Epithelial cell of prostate (primary cell): Measurements from ENCODE around the gene LGALSL.

ENCODE experiments used
- DNase-seq: peaks from one replicate; pipeline ENCODE4 v3.0.0-alpha.2; 2011; ENCODE audit warnings: low read depth, low spot score
- H3K27ac ChIP-seq: fragments of 450-650 bp; 2 replicates; pipeline ENCODE4 v1.5.1; 2017; ENCODE audit warnings: mild to moderate bottlenecking

The LGALSL gene

DNA sequence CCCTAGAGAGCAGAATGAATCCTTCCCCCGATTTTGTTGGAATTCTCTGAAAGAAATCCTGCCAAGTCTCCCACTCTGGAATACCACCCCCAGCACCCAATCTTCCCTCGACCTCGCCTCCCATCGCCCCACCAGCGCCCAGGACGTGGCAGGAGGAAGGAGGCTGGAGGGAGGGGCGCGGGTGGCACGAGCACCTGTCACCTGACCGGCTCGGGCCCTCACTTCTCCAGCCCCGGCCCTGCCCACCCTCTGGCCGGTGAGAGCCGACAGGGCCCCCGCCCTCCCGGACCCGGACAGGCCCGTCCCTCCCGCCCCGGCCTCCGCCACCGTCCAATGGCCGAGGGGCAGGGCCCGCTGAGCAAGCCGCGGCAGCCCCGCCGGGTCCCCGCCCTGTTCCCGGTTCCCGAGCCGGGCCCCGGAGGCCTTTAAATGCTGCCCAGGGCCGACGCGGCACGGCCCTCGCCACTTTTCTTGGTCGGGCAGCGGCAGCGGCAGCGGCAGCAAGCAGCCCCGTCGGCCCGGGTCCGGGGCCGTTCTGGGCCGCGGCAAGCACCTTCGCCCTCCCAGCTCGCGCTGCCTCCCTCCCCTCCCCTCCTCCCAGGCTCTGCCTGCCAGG is at the start of gene LGALSL:
Gene LGALSL, plus strand, starts transcription at position 393 of the 616 bp plus-strand sequence. CDS start 384 bp downstream, outside the sequence.
- no peak for DNase-seq
- peak within 1 kb of the TSS; percentile 93 for H3K27ac ChIP-seq

DNA sequence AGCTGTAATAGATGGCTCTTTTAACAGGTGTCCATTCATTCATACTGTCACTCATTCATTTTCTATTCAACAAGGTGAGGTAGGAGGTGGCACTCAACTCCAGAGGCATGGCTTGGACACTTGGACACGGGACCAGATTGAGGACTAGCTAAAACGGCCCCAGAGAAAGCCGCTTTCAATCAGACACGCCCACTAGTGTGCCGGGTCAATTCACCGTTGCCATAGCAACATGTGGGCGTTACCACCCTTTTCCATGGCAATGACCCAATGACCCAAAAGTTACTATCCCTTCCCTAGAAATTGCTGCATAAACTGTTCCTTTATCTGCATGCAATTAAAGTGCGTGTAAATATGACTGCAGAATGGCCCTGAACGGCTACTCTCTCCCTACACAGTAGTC is 49.2 kb upstream of the LGALSL start:
- no peak overlapping the region for H3K27ac ChIP-seq
- no peak for DNase-seq

DNA sequence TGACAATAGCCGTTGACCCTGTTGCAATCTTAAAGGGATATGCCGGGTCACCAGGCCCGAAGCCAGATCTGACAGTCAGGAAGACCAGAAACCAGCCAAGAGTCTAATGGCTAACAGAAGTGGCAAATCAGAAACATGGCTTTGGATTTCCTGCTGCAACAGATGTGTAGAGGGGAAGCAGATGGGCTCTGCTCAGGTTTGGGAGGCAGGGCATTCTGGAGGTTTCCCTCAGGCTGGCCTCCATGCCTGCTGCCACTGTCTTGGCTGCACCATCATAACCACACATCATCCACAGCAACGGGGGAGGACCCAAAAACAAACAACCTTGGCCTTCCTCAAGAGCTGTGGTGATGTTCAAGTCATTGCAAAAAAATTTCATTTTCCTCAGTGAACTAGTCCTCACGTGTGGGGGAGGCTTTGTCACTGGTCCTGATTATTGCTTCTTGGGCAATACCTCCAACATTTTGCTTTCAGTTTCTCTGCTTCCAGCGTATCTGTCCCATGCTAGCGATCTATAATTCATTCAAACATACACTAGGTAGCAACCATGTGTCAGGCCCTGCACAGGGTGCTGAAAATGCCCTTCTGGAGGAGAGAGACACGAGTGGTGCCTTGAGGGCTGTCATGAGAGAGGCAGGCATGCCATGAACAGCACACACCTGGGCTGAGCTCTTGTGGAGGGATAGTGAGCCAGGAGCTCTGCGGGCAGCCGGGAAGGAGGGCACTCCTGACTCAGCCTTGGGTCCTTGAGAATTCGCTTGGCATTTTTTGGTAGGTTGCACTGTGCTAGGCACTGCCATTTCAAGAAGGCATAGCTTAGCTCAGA is 48.2 kb upstream of the LGALSL start:
- no peak overlapping the region for H3K27ac ChIP-seq
- no peak for DNase-seq

DNA sequence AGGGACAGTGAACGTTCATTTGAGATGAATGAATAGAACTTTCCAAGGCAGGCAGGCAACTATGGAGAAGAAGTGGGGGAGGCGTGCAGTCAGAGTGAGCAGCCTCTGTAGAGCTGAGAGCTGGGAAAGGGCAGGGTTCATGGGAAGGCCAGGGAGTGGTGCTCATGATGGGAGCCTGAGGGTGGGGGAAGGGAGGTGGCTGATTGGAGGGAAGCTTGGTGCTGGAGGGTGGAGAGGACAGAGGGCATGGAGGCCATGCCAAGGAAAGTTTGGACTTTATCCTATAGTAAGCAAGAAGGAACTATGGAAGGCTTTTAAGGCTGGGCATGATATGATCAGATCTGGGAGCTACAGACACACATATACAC is 47.6 kb upstream of the LGALSL start:
- DNase-seq = no peak
- H3K27ac ChIP-seq = no peak overlapping the region

DNA sequence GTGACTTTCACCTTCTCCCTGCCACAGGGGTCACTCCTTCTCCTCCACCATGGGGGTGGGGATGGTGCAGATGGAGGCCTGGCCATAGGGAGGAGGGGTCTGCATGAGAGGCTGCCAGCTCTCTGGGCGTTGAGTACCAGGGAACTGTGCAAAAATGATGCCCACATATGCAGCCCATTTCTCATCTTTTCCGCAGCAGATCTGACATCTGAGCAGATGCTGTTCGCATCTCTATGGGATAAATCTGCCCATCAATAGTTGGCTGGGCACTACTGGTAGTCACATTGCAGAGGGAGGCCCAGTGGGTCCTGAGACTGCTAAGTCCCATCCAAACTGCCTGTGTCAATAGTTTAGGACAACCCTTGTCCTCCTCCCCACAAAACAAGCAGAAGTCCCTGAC is 45.9 kb upstream of the LGALSL start:
- no peak overlapping the region for H3K27ac ChIP-seq
- DNase-seq = no peak

DNA sequence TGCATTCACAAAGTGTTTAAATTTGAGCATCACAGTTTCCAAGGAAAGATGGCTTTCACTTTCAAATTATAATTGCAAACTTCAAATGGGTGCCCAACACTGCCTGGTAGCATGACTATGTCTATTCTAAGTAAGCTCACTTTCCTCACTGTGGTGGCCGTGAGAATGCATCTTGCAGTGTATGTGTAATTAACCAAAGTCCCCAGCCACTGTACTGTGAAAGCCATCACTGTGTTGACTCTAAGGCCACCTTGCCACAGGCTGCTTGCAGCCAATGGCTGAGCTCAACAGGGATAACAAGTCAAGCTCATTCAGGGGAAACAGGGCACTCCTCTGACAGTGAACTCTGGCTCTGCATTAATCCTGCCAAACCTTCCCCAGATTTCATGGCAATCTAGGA is 43.3 kb upstream of the LGALSL start:
- DNase-seq = no peak

DNA sequence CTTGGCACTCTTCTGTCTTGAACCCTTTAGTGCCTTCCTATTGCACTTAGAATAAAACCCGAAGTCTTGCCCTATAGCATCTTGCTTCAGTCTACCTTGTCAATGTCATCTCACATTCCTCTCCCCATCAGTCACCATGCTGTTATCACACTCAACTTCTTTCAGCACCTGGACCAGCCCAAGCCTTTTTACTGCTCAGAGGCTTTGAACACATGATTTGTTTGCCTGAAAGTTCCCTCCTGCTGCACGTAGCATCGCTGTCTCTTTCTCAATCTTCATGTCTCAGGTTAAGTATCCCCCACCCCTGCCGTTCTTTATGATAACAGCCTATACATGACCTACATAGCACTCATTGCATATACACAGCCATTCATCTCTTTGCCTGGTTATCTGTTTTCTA is 41.3 kb upstream of the LGALSL start:
- no peak overlapping the region for H3K27ac ChIP-seq
- no peak for DNase-seq

More for the DNA sequence above, 43.3 kb upstream of the LGALSL start:
- H3K27ac ChIP-seq = no peak overlapping the region

DNA sequence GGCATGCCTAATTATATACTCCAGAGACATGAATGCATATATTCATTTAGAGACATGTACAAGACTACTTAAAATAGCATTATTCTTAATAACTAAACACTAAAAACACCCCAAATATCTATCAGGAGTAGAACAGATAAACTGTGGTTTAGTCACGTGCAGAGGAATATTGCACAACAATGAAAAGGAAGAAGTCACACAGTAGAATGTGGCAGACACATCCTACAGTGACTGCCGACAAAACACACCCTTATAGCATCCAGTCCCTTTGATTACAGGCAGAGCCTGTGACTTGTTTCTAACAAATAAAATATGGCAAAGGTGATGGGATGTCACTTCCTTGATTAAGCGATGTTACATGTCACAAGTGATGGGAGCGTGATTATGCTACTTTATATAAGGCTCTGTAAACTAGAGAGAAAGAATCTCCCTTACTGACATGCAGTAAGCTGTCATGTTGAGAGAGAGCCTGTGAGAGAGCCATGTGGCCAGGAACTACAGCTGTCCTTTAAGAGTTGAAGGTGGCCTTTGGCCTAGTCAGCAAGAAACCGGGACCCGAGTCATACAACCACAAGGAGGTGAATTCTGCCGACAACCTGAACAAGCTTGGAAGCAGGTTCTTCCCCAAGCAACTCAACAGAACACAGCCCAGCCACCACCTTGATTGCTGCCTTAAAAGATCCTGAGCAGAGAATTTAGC is 39.1 kb upstream of the LGALSL start:
- DNase-seq = no peak
- no peak overlapping the region for H3K27ac ChIP-seq

DNA sequence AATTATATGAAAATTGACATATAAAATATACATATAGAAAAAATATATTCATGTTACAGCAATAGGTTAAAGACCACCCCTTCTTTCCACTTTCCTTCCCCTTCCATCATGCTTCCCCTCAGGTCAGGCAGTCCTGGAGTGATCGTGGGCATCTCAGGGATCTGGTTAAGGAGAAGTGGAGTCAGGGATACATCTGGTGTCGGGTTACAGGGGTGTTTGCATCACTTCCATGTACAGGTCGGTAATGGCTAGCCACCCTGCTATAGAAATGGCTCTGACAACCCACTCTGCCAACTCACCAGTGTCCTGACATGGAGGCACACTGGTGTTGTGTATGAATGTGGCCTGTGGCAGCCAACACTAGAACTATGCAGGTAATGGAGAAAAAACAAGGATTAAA is 36.3 kb upstream of the LGALSL start:
- H3K27ac ChIP-seq = no peak overlapping the region
- no peak for DNase-seq

DNA sequence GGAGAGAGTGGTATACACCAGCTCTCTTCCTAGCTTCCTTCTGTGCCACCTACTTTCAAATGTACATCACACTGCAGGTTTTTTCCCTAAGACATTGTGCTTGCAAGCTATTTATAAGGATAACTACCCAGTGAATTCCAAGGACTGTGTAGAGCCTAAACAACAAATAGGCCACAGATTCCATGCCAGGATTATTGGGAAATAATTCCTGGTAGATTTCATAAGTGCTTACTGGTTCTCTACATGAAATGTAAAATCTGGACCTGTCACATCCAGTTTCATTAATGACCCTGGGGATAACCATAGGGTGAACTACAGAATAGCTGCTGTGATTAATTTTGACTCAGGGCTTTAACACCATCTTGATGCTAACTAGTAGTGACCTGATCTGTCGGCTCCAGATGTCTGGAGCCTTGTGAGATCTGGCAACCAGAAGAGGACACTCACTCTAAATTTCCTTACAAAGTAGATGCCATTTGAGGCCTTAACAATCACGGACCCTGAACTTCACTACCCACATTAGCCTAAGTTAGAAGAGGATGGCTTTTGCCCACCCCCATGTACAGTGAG is 34.3 kb upstream of the LGALSL start:
- H3K27ac ChIP-seq = no peak overlapping the region
- no peak for DNase-seq

DNA sequence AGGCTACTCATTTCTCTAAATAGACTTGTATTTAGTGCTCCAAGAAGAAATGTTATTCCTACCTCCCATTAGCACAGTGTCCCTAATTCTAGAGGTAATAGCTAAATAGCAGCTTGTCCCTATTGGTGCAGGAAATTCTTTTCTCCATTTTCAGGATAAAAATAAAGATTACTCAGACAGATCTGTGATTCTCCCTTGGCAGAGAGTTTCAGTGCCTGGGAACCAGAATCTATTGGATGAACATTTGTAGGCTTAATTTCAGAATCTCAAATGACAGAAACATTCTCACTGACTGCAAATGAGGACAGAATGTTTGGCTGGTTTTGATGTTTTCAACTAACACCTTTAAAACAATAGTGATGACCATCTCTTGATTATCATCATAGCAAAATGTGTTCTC is 33.3 kb upstream of the LGALSL start:
- DNase-seq = no peak
- no peak overlapping the region for H3K27ac ChIP-seq

DNA sequence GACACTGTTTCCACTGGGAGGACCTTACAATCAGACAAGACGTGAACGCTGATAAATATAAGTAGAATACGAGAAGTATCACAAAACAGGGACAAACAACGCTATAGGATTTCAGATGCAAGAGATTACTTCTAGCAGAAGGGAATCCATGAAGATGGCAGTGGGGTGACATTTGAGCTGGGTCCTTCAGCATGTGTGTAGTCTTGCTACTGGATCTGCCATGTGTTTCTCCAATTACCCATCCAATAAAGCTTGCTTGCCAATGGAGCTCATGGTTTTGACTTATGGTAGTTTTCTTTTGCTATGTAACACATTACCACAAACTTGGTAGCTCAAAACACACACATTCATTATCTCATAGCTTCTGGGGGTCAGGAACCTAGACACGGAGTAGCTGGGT is 32.8 kb upstream of the LGALSL start:
- no peak for DNase-seq
- H3K27ac ChIP-seq = no peak overlapping the region

DNA sequence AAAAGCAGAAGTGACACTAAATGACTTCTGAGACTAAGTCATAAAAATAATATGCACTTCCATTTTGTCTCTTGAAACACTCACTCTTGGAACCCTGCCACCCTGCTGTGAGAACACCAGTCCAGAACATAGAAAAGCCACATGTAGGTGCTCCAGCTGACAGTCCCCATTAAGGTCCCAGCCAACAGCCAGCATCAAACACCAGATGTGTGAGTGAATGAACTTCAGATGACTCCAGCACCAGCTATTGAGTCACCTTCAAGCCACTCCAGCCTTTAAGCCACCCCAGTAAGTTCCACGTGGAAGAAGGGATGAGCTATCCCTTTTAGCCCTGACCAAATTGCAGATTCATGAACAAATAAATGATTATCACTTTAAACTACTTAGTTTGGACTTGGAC is 31.5 kb upstream of the LGALSL start:
- no peak overlapping the region for H3K27ac ChIP-seq
- DNase-seq = no peak

DNA sequence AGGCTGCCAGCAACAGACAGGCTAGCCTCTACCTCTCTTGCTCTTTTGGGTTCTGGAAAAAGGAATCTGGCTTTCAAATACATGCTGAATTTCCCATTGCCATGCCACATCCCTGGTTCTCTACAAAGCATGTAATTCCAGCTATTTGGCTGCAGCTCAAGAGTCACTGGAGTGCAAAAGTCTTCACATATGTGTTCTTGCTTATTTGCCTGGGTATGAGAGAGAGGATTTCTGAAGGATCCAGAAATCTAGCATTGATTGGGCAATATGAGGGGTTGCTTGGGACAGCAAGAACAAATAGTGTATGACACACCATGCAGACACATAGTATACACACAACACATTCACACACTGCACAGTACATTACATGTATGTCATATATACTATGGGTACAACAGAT is 30.7 kb upstream of the LGALSL start:
- no peak overlapping the region for H3K27ac ChIP-seq
- DNase-seq = no peak

DNA sequence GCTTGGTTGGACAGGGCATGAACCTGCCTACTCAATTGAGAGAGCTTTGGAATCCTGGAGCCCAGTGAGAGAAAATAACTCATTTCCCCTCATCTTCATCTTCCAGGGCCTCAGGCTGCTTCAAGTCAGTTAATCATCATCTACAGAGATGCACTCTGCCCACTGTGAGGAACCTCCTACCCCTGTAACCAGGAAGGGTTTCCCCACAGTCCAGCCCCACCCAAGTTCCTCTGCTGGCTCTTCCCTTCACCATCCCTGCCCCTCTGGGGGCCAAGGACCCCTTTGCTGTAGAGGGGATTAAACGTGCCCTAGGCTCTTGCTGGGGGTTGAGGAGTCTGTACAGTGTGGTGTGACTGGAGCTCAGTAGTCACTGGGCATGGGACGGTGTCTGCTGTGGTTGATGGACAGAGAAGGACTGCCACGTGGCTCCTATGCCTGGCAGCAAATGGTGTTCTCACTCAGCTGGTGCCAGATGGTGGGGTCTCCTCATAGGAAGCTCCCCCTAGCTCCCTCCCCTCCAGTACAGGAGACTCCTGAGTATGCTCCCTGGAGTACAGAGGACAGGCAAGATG is 29.5 kb upstream of the LGALSL start:
- no peak overlapping the region for H3K27ac ChIP-seq
- no peak for DNase-seq

DNA sequence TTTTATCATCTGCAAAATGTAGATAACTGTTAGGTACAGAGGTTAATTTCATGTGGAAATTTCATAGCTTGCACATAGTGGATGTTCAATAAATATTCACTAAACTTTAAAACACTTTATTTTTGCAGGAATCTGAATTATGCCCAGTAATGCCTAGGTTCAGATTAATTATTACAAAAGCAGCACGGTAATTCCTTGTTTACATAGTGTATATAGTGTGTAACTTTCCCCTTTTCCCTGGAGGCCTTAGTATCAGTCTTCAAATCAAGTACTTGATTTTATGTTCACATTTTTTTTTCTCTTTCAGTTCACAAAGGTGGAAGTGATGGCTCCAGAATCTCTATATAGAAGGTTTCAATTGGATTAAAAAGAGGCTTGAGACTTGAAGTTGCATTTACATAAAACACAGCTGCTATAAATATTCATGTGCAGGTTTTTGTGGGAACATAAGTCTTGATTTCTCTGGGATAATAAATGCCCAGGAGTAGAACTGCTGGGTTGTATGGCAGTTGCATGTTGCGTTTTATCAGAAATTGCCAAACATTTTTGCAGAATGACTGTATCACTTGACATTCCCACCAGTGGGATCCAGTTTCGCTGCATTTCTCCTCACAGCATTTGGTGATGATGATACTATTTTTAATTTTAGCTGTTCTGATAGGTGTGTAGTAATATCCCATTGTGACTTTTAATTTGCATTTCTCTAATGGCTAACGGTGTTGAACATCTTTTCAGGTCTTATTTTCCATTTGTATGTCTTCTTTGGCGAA is 27.6 kb upstream of the LGALSL start:
- DNase-seq = no peak
- H3K27ac ChIP-seq = no peak overlapping the region

DNA sequence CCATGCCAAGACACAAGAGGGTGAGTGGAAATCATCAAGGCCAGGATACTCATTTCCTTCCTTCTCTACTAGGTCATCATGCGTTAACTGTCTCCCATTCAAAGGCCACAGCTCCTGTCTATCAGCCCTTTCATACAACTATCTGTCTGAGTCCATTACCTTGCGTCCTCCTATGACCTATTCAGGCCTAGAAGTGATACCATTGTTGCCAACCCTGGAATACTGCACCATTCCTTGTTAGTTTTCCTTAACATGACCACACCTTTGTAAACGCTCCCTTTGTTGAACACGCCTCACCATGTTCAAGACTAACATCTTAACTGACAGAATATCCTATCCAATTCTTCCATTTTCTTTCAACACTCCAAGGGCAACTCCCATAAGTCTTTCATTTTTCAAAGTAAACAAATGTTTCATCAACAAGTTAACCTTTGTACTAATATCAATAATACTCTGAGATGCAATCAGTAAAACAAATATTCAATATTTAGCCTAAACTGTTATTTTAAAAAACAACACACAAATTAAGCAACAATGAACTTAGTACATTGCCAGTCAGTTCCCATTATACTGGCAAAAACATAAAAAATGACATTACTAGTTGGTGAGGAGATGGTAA is 19.8 kb upstream of the LGALSL start:
- DNase-seq = no peak

DNA sequence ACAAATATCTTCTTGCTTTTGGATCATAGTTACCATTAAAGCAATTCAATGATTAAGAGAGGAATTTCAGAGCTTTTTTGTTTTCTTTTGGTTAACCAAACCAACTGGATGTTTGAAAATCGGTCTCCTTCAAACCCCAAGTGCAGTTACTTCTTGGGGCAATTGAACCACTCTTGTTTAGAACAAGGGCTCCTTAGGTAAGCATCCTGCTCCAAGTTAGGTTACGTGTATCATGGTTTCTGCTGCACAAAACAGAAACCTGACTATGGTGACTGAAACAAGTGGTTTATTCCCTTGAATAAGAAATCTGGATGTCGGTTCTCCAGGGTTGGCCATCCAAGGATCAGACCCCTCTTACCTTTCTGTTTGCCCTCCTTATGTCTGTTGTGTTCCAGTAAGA is 16.1 kb upstream of the LGALSL start:
- no peak for DNase-seq
- no peak overlapping the region for H3K27ac ChIP-seq

More for the DNA sequence above, 19.8 kb upstream of the LGALSL start:
- H3K27ac ChIP-seq = no peak overlapping the region

DNA sequence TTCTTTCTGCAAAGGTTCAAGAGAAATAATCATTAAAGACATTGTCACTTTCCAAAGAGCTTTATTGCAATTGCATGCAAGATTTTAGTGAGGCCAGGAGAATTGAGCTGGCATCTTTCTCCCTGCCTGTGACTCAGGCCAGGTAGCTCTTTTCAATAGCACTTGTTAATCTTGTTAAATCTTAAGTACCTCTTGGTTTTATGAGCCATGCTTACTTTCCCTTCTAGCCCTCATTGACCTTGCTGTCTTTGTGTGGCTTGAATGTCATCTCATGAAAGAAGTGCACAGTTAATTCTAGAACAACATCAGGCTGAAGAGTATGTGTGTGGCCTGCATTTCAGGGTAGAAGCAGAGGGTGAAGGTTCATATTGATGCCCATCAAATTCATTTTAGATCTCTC is 14.8 kb upstream of the LGALSL start:
- no peak overlapping the region for H3K27ac ChIP-seq
- no peak for DNase-seq

DNA sequence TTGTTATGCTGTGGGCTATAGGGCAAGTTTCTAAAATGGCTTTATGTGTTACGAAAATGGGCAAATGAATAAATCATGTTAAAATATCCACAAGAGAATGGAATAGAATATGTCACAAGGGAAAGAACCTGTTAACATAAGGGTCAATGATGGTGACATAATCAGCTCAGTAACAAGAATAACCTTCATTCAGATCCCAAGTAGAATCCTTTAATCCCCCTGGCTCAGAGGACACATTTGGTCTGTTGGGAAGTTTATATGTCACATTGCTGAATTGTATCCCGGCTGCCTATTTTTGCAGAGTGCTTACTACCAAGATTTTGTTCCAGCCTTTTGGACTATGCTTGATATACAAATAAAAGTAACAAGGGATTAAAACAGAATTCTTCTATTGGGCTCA is 13.1 kb upstream of the LGALSL start:
- no peak overlapping the region for H3K27ac ChIP-seq
- DNase-seq = no peak
